ENCODE data around the gene MRPL38.

DNA sequence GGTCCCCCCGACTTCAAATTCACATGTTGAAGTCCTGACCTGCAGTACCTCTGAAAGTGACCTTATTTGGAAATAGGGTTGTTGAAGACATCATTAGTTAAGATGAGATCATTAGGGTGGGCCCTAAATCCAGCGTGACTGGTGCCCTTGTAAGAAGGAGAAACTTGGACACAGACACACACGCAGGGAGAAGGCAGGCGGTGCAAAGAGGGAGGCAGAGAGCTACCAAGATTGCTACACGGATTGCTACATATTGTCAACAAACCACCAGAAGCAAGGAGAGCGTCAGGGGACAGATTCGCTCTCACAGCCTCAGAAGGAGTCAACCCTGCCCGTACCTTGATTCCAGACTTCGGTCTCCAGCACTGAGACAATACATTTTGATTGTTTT, 42.8 kb downstream of the MRPL38 start:
- no peak for TF ChIP-seq SIN3A (conservative IDR thresholded peaks at IDR 0.05 in 1 of 2, IDR thresholded peaks at IDR 0.05 in 1 of 2; ENCODE audit: low read depth in 1 of 2, low read length in 2 of 2)
- TF ChIP-seq, protein P1, sequence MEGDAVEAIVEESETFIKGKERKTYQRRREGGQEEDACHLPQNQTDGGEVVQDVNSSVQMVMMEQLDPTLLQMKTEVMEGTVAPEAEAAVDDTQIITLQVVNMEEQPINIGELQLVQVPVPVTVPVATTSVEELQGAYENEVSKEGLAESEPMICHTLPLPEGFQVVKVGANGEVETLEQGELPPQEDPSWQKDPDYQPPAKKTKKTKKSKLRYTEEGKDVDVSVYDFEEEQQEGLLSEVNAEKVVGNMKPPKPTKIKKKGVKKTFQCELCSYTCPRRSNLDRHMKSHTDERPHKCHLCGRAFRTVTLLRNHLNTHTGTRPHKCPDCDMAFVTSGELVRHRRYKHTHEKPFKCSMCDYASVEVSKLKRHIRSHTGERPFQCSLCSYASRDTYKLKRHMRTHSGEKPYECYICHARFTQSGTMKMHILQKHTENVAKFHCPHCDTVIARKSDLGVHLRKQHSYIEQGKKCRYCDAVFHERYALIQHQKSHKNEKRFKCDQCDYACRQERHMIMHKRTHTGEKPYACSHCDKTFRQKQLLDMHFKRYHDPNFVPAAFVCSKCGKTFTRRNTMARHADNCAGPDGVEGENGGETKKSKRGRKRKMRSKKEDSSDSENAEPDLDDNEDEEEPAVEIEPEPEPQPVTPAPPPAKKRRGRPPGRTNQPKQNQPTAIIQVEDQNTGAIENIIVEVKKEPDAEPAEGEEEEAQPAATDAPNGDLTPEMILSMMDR (IDR thresholded peaks at IDR 0.05; ENCODE audit: control extremely low read depth in 1 of 3, insufficient read depth in 1 of 3, low read depth in 1 of 3, low read length in 3 of 3): no peak
- no peak for TF ChIP-seq CBX5 (IDR thresholded peaks at IDR 0.05; ENCODE audit: low read depth, low read length)
- no peak for TF ChIP-seq BRCA1 (IDR thresholded peaks at IDR 0.05; ENCODE audit: low read depth, low read length)
- TF ChIP-seq, protein P2, sequence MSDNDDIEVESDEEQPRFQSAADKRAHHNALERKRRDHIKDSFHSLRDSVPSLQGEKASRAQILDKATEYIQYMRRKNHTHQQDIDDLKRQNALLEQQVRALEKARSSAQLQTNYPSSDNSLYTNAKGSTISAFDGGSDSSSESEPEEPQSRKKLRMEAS (IDR thresholded peaks at IDR 0.05): no peak
- no peak for TF ChIP-seq EZH2 (IDR thresholded peaks at IDR 0.05; ENCODE audit: low read depth, low read length, severe bottlenecking)
- TF ChIP-seq GABPA (IDR thresholded peaks at IDR 0.05; ENCODE audit: borderline replicate concordance, insufficient read depth, low read length): no peak
- no peak for TF ChIP-seq POLR2AphosphoS5 (IDR thresholded peaks at IDR 0.05; ENCODE audit: low read depth, low read length)
- no peak for TF ChIP-seq KDM5A (IDR thresholded peaks at IDR 0.05; ENCODE audit: low read length)
- no peak for TF ChIP-seq YY1 (IDR thresholded peaks at IDR 0.05; ENCODE audit: low read depth, low read length)
- TF ChIP-seq RFX5 (IDR thresholded peaks at IDR 0.05; ENCODE audit: borderline replicate concordance, low read depth, low read length): no peak
- TF ChIP-seq POLR2A (IDR thresholded peaks at IDR 0.05; ENCODE audit: control extremely low read depth in 1 of 2, low read depth in 2 of 2, low read length in 2 of 2): no peak
